Osteocyte (in vitro differentiated cells): ENCODE data around the gene HPS1. TPM values are rescaled to one million over a fixed set of nuclear protein-coding genes. Genes with fewer than 3 reads are reported as not detected.

ENCODE experiments used
- DNase-seq: peaks from one replicate; pipeline ENCODE4 v3.0.0; 2021; ENCODE audit warnings: mixed read lengths; ENCODE audit not compliant: unreplicated experiment; ENCODE audit errors: extremely low spot score
- H3K27ac Mint-ChIP-seq: one replicate; pipeline ENCODE4 v1.8.0; 2021; ENCODE audit warnings: mild to moderate bottlenecking, mixed read lengths; ENCODE audit not compliant: unreplicated experiment
- H3K27me3 Mint-ChIP-seq: one replicate; pipeline ENCODE4 v1.8.0; 2021; ENCODE audit warnings: mixed read lengths; ENCODE audit not compliant: unreplicated experiment
- H3K36me3 Mint-ChIP-seq: one replicate; pipeline ENCODE4 v1.8.0; 2021; ENCODE audit warnings: mixed read lengths; ENCODE audit not compliant: unreplicated experiment
- H3K4me1 Mint-ChIP-seq: one replicate; pipeline ENCODE4 v1.8.0; 2021; ENCODE audit warnings: mixed read lengths; ENCODE audit not compliant: unreplicated experiment
- H3K4me3 Mint-ChIP-seq: one replicate; pipeline ENCODE4 v1.8.0; 2021; ENCODE audit warnings: mild to moderate bottlenecking, moderate library complexity, mixed read lengths; ENCODE audit not compliant: unreplicated experiment
- H3K9me3 Mint-ChIP-seq: one replicate; pipeline ENCODE4 v1.8.0; 2021; ENCODE audit warnings: mixed read lengths; ENCODE audit not compliant: unreplicated experiment
- CTCF ChIP-seq: fragments of 200-600 bp; sonication (generic); IDR thresholded peaks from 2 replicates; pipeline ENCODE4 v1.5.0; 2021; ENCODE audit warnings: antibody characterized with exemption, mild to moderate bottlenecking, moderate library complexity
- total RNA-seq: library from RNA; stranded (reverse); gene quantifications from 2 replicates; pipeline ENCODE4 v1.2.1, GENCODE V29; 2021

The HPS1 gene
- total RNA-seq, 1 donor from 2014 or later = 67.1 TPM

DNA sequence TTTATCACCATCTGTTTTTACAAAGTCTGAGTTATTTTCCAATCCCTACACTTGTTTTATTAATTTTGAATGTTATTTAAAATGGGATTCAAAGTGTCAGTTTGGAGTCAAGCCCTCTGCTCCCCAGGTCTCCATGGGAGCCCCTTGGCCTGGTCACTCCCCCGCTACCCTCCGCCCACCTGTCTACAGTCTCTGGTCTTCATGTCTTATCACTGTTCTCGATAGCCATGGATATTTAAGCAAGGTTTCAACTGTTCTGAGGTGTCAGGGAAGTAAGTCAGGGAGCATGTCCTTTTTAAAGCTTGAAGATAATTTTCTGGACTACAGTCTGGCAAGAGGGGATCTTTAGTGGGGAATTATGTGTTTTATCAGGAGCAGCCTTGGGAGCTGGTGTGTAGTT is 19.1 kb upstream of the HPS1 start:
- Mint-ChIP-seq H3K4me1 (peaks cover 7% of the 10 kb centered on the region), H3K36me3 (no peaks in the 10 kb centered on the region), H3K4me3 (no peak overlapping the region), H3K9me3 (no peaks in the 10 kb centered on the region), H3K27ac (no peak overlapping the region), H3K27me3 (peaks cover 11% of the 10 kb centered on the region)
- no peak for TF ChIP-seq CTCF
- no peak for DNase-seq

DNA sequence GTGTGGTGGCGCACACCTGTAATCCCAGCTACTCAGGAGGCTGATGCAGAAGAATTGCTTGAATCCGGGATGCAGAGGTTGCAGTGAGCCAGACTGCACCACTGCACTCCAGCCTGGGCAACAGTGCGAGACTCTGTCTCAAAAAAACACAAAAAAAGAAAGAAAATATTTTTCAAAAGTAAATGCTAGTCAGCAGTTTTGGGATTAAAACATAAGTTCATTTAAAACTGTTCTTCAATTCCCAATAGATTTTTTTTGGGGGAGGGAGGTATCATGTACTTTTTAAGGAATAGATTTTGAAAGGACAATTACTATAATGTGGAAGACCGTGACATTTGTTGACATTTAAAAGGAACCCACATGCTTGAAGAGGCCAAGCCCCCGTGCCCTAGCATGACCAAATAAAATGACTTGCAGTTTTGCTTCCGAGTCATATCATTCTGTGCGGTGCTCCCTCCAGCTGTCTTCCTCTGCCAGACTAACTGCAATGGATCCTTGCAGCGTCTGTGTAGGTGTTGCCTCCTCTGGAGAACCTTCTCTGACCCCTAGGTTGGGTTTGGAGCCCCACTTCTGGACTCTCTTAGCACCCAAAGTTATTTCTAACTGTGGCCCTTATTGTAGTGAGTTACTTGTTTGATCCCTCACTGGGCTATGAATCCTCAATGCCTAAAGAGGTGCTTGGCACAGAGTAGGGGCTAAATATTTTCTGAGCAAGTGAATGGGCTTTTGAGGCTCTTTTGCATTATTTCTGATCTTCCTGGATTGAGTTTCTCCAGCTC is 17.4 kb upstream of the HPS1 start:
- no peaks in the 10 kb centered on the region for H3K36me3 Mint-ChIP-seq
- peaks cover 2% of the 10 kb centered on the region for H3K27me3 Mint-ChIP-seq
- no peaks in the 10 kb centered on the region for H3K9me3 Mint-ChIP-seq
- DNase-seq = no peak
- no peak for TF ChIP-seq CTCF
- H3K4me1 Mint-ChIP-seq = peaks cover 11% of the 10 kb centered on the region
- no peak overlapping the region for H3K4me3 Mint-ChIP-seq
- no peak overlapping the region for H3K27ac Mint-ChIP-seq

- Mint-ChIP-seq H3K36me3 (no peaks in the 10 kb centered on the region), H3K27ac (no peak overlapping the region), H3K27me3 (peaks cover 3% of the 10 kb centered on the region), H3K4me1 (peaks cover 12% of the 10 kb centered on the region), H3K4me3 (no peak overlapping the region), H3K9me3 (no peaks in the 10 kb centered on the region)
- no peak for DNase-seq
- no peak for TF ChIP-seq CTCF
These were observed 16.3 kb upstream of the HPS1 start for GRCh38 chr10:98463016-98463415.

DNA sequence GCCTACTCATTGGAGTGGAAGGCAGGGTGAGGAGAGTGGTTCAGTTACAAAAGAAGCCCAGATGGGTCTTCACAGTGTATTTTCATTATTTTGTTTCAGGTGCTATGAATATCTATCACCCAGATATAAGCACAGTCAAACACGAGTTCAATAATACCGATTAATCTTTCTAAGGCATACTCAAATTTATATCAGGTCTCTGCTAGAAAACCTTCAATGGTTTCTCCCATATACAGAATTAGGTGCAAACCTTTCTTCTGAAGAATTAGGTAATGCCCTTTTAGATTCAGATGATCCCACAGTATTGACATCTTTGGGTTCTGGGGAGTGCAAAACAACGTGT is 14.7 kb upstream of the HPS1 start:
- DNase-seq = no peak
- H3K27me3 Mint-ChIP-seq = peaks cover 2% of the 10 kb centered on the region
- no peaks in the 10 kb centered on the region for H3K9me3 Mint-ChIP-seq
- peak overlapping the region; percentile 47 for H3K27ac Mint-ChIP-seq
- TF ChIP-seq CTCF = no peak
- no peaks in the 10 kb centered on the region for H3K36me3 Mint-ChIP-seq
- peaks cover 12% of the 10 kb centered on the region for H3K4me1 Mint-ChIP-seq
- H3K4me3 Mint-ChIP-seq = no peak overlapping the region

GRCh38 chr10:98460837-98461499 is 14.2 kb upstream of the HPS1 start:
- H3K4me3 Mint-ChIP-seq = no peak overlapping the region
- H3K27me3 Mint-ChIP-seq = peaks cover 2% of the 10 kb centered on the region
- peak overlapping the region; percentile 47 for H3K27ac Mint-ChIP-seq
- H3K4me1 Mint-ChIP-seq = peaks cover 12% of the 10 kb centered on the region
- no peaks in the 10 kb centered on the region for H3K9me3 Mint-ChIP-seq
- TF ChIP-seq CTCF = no peak
- no peaks in the 10 kb centered on the region for H3K36me3 Mint-ChIP-seq
- DNase-seq = no peak
